HG02884 (cell line): ENCODE results near the gene SERGEF.
"Not testable (repeated sequence)": the region's sequence is repeated elsewhere in the genome, so short reads cannot be mapped to it uniquely, and the experiment has no call there.

Source experiments
- ATAC-seq: cut with Tn5 transposase; IDR thresholded peaks from one replicate; pipeline ENCODE4 v1.9.1; 2021; ENCODE audit warnings: mild to moderate bottlenecking, moderate library complexity; ENCODE audit not compliant: unreplicated experiment

SERGEF gene

GRCh38 chr11:17915500-17916143 lies 97.2 kb downstream of the SERGEF start:
- ATAC-seq = no peak

- no peak for ATAC-seq
Measured at GRCh38 chr11:17914957-17915356, 97.9 kb downstream of the SERGEF start.

GRCh38 chr11:17907046-17907445 lies 105.8 kb downstream of the SERGEF start:
- ATAC-seq = no peak

GRCh38 chr11:17906436-17906835 lies 106.4 kb downstream of the SERGEF start:
- ATAC-seq = no peak

GRCh38 chr11:17905477-17905876 lies 107.4 kb downstream of the SERGEF start:
- ATAC-seq = peak; percentile 74

GRCh38 chr11:17901481-17901880 lies 111.4 kb downstream of the SERGEF start:
- no peak for ATAC-seq

GRCh38 chr11:17898782-17899181 lies 114.1 kb downstream of the SERGEF start:
- ATAC-seq = no peak

- no peak for ATAC-seq
Measured at GRCh38 chr11:17898071-17898470, 114.8 kb downstream of the SERGEF start.

- ATAC-seq = no peak
Measured at GRCh38 chr11:17897495-17897894, 115.4 kb downstream of the SERGEF start.

- not testable (repeated sequence) for ATAC-seq
Measured at GRCh38 chr11:17896496-17897151, 116.2 kb downstream of the SERGEF start.

- no peak for ATAC-seq
Measured at GRCh38 chr11:17894929-17895658, 117.8 kb downstream of the SERGEF start.

GRCh38 chr11:17892409-17892808 lies 120.4 kb downstream of the SERGEF start:
- ATAC-seq = no peak

- no peak for ATAC-seq
Measured at GRCh38 chr11:17890325-17890724, 122.5 kb downstream of the SERGEF start.

GRCh38 chr11:17887779-17888178 lies 125.1 kb downstream of the SERGEF start:
- ATAC-seq = no peak

- ATAC-seq = no peak
Measured at GRCh38 chr11:17883946-17884345, 128.9 kb downstream of the SERGEF start.

GRCh38 chr11:17883057-17883456 lies 129.8 kb downstream of the SERGEF start:
- ATAC-seq = no peak

GRCh38 chr11:17878743-17879142 lies 134.1 kb downstream of the SERGEF start:
- no peak for ATAC-seq

GRCh38 chr11:17877886-17878285 lies 135.0 kb downstream of the SERGEF start:
- no peak for ATAC-seq

- ATAC-seq = no peak
Measured at GRCh38 chr11:17876827-17877226, 136.0 kb downstream of the SERGEF start.

GRCh38 chr11:17875891-17876290 lies 137.0 kb downstream of the SERGEF start:
- ATAC-seq = no peak

- ATAC-seq = no peak
Measured at GRCh38 chr11:17873586-17873985, 139.3 kb downstream of the SERGEF start.

GRCh38 chr11:17868398-17868797 lies 144.4 kb downstream of the SERGEF start:
- not testable (repeated sequence) for ATAC-seq
